NOMO-1 treated with DMSO at 0.1 percent for 48 hours (cell line): ENCODE measurements around the gene JAK1.
"Not testable (repeated sequence)": the region's sequence is repeated elsewhere in the genome, so short reads cannot be mapped to it uniquely, and the experiment has no call there.

Experiments
- DNase-seq: peaks from one replicate; lab custom pipeline; 2025; ENCODE audit not compliant: unreplicated experiment; lab: John Stamatoyannopoulos, UW

JAK1 gene

DNA sequence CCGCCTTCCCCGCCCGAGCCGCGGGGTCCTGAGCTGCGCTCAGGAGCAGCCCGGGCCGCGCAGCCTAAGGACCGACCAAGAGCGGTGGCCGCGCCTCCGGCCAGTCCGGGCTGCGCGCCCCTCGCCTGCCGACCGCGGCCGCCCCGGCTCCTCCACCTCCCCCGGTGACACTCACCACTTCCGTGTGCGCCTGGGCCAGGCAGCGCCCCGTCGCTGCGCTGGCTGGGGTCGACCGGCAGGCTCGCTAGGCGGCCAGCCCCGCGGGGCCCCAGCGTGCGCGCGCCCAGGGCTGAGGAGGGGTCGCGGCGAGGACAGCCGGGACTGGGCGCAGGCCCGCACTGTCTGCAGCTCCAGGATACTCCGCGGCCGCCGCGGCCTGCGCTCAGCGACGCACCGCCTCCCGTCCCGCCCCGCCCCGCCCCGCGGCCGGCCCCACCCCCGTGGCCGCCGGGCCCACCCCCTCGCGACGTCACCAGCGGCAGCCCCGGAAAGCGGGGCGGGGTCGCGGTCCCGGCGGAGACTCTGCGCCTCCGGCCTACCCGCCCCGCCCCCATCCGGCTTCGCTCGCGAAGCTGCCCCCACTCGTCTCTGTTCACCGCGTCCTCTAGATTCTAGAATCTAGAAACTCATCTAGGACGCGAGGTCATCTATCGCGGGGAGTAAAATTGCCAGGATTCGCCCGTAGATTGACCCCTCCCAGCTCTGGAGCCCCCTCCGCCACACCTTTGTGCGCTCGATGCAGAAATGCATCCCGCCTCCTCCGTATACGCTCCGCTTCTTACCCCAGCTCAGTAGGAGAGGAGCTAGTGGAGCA is at the start of gene JAK1:
Gene JAK1 (minus strand): TSS at position 392 of the 814 bp plus-strand sequence. CDS start 80,285 bp downstream, outside the sequence.
- DNase-seq, result peak; percentile 71

DNA sequence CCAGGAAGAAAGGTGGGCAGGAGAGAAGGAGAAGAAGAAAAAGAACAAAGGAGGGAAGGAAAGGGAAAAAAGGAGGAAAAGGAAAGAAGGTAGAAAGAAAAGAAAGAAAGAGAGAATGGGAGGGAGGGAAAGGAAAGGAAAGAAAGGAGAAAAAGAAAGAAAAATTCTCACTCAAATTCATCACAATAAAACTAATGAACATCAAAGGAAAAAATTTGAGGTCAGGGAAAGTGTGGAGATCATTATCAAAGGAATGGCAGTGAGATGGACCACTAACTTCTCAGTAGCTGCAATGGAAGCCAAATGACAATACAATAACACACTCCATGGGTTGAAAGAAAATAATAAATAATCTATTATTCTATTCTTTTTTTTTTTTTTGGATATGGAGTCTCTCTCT is 48.0 kb upstream of the JAK1 start:
- no peak for DNase-seq

DNA sequence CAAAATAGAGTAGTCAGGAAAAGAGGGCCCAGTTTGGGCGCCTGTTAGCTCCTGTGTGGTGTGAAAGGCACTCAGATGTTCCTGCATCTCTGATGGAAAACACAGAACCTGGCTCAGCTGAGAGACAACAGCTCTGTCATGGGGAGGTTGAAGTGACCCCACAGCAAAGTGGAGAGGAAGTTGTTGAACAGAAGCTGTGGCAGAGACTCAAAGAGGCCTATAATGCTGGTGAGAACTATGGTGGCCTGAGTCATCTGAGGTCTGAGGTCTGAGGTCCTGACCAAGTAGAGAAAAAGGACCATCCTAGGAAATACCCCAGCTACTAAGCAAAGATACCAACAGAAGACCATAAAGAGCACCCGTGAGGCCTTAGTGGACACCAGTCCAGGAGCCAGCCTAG is 45.6 kb upstream of the JAK1 start:
- no peak for DNase-seq

DNA sequence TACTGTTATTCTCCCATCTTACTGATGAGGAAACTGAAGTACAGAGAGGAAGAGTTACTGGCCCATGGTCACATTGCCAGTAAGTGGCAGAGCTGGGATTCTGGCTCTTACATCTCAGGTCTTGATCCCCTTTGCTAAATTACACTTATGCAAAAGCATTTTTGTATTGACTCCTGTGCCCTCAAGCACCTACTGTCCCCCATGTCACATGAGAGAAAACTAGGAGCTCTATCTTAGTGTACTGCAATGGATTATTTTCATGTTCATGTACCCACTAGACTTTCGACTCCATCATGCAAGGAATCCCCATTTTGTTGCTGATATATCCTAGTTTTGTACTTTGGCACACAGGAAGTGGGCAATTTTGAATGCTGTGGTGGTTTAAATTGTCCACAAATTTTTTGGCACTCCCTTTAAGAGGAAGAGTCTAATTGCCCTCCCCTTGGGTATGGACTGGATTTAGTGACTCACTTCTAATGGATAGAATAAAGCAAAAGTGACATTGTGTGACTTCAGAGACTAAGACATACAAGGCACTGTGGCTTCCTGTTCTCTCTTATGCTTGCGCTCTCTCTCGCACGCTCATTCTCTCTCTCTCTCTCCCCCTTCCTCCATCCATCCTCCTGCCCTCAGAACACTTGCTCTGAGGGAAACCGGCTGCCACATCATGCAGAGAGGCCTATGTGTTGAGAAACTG is 43.5 kb upstream of the JAK1 start:
- no peak for DNase-seq

DNA sequence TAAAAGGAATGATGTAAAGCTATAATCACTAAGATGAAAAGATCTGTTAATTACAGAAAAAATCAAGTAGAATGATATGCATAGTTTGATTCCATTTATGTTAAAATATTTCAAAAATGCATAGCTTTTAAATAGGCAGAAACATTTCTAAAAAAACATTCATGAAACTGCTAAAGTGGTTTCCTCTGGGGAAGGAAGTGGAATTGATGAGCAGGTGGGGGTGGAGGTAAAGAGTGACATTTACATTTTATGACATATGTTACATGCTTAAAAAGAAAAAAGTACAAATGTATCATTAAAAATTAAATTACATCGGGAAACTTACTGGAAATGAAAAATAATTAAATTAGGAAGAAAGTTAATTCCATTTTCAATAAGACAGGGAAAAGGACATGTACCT is 42.8 kb upstream of the JAK1 start:
- no peak for DNase-seq

DNA sequence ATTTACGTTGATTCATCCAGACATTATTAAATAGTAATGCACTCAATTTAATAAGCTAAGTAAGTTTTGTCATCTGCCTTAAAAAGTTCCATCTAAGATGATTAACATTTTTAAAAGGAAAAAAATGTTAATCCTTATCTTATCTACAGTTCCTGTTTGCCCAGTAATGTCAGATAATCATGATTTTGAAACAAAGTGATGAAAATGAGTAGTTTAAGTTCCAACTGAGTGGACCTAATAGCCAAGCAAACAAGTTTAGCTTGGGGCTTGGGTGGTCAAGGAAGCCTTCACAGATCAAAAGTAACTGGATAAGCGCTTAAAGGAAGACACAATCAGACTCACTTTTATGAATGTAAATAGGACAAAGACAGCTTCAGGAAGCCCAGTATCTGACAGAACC is 40.5 kb upstream of the JAK1 start:
- DNase-seq, result no peak

DNA sequence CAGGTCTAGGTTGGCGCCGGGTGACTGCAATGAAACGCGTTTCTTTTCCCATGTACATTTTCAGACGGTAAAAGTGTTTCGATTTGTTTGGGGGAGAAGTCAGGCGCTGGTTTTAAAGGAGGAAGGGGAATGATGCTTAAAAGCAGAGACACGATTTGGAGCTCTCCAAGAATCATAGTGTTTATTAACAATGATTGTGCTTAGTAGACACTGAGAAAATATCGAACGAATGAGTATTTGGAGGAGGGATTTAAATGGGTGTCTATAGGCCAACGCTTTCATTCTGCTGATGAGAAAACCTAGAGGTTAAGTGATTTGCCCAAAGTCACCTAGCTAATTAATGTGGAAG is 36.9 kb upstream of the JAK1 start:
- DNase-seq, result no peak

DNA sequence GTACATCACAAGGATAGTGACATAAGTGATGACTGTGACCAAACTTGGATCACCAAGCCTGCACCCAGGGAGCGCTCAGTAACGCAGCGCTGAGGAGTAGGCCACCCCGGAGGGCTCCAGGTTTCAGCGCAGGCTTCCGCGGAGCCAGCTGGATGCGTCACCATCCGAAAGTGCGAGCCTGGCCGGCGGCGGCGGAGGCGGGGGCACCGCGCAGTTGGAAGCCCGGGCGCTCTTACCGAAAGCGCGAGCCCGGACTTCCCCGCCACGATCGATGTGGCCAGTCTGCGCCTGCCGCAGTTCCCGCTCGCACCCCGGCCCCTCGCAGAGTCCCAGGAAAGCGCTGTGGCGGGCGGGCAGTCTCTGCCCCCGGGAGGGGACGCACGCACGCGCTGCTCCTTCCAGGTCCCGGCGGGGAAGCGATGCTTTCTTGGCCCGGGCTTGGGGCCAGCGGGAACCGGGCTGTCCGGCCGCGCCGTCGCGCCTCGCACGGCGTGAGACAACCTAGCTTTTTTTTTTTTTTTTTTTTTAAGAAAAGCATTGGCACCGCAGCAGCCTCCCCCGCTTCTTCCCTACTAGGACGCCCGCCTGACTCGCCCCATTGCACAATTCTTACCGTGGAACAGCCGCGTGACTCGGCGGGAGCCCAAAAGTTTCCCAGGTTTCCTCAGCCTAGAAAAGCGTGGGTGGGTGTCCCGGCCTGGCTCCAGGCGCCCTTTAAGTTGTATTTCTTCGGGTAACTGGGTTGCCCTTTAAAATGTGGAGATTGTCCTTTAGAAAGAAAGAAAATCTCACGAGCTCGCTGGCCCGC is 36.4 kb upstream of the JAK1 start:
- DNase-seq, result peak; percentile 21

DNA sequence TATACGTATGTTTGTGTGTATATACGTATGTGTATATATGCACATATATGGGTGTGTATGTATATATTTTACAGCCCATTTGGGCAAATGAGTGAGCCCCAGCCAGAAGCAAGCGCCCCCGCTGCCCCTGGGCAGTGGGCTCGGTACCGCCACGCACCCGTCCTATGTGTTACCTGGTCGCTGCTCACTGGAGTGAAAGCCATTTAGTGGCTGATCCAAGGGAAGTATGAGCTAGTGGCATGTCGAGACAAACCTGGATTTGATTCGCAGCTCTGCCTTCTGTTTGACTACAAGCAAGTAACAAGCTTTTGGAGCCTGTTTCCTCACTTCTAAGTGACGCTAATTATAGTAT is 35.8 kb upstream of the JAK1 start:
- DNase-seq, result no peak

DNA sequence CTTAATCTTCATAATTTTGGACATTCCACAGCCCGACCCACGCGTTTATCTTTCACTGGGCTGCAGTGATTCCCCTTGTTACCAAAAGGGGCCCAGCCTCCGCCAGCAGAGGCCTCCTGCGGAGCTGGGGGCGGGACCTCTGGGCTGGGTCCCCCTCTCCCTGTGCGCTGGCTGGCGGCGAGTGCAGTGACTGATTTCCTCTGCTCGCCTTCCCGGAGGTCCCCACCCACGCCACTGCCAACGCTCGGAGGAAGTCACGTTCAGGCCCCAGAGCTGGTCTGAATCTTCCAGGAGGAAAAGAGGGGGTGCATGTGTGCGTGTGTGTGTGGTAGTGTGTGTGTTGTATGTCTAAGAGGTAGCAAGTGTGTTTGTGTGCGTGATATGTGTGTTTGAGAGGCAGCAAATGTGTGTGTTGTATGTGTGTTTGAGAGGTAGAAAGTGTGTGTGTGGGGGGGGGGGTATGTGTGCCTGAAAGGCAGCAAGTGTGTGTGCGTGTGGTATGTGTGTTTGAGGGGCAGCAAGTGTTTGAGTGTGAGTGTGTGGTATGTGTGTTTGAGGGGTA is 35.0 kb upstream of the JAK1 start:
- peak; percentile 40 for DNase-seq

DNA sequence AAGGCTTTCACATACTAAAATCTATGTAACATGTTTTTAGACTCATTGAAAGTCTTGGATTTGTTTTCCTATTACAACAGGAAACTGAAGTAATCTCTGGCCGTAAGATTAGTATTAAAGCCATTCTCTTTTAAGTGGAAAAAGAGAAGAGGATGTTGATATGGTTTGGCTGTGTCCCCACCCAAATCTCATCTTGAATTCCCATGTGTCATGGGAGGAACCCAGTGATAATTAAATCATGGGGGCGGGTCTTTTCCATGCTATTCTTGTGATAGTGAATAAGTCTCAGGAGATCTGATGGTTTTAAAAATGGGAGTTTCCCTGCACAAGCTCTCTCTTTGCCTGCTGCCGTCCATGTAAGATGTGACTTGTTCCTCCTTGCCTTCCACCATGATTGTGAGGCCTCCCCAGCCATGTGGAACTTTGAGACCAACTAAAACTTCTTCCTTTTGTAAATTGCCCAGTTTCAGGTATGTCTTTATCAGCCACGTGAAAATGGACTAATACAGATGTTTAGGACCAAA is 32.1 kb upstream of the JAK1 start:
- not testable (repeated sequence) for DNase-seq

DNA sequence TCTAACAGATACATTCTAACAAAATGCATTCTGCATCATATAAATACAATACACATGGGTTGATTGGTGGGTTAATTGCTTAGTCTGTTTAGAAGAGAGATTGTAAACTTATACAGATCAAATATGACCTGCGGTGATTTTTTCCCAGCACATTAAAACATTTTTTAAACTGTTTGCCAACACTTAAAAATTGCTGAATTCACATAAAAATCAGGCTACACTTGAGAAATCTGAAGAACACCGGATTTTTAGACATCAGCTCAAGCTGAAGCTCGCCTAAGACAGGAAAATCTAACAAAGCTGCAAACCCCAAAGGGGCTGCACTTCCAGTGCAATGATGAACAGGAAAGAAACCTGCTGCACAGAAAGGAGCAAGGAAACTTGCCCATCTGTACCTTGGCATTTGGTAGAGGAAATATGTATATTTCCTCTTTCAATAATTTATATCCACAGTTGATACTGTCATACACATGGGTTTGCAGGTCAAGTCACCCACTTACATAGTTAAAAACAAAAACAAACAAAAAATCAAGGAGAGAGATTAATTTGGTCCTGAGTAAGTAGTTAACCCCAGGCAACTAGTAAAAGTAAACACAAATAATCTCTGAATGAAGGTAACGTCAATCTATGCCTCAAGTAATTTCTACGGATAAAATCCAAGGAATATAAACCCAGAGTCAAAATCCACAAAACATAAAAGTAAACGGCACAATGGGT is 30.4 kb upstream of the JAK1 start:
- no peak for DNase-seq

DNA sequence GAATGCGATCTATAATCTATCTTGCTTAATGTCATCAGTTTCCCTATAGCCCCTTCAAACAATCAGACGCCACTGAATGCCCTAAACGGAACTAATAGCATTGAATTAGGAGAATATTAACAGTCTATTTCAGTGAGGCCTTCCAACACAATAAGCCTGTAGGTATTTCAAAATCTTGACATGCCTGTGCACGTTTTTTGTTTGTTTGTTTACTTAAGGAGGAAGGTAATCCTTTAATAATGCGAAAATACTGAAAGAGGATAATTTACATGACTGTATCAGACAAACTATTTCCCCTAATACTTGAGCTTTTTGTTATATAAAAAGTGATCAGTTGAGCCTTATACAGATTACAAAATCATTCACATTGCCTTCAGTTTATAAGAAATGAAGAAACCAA is 29.0 kb upstream of the JAK1 start:
- DNase-seq, result no peak

DNA sequence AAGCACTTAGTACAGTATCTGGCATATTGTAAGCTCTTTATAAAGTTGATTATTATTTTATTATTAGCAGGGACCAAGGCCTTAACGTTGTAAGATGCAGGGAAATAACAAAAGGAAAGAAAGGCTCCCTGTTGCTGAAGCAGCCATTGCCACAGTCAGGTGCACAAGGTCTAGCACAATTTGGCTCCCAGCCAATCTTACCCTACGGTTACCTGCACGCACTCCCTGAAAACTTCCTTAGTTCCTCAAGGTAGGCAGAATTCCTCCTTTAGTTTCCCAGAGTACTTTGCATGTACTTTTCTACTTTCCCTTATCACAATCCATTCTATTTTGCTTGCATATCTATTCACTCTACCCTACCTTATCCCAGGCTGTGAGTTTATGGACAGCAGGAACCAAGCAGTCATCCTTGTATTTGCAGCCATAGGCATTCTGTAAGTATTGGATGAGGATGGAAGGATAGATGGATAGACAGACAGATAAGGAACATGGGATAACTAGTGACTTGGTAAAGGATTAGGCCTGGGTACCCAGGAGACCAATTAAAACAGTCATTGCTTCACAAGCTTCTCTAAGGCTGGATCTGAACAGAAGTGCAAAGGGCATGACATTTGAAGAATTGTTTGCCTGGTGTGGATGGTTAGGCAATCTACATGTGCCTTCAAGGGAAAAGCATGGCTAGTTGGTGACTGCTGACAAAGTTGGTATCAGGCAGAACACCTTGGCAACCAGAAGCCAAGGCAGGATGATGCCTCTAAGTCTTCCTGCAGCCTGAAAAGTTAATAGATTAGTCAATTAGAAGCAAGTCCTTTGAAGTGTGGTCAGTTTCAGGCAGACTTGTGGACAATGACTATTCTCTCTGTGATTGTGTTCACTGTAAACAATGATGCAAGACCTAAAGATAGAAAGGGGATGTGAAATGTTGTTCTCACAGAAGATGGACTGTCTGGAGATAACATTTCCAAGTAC is 20.8 kb upstream of the JAK1 start:
- peak; percentile 67 for DNase-seq

DNA sequence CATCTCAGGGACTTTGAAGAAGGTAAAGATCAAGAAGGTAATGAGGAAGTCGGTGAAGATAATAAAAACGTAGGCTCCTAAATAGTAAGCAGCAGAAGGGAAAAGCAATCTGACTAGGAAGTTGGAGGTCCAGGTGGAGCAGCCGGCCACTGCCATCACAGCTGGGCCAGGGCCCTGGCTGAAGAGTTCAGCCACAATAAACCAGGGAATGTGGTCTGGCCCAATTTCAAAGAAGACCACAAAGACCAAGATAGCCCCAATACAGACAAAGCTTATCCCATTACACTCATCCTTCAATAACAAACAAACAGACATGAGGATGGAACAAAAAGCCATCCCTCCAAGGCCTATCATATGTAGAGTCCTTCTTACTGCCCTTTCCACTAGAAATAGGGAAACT is 18.4 kb upstream of the JAK1 start:
- no peak for DNase-seq

DNA sequence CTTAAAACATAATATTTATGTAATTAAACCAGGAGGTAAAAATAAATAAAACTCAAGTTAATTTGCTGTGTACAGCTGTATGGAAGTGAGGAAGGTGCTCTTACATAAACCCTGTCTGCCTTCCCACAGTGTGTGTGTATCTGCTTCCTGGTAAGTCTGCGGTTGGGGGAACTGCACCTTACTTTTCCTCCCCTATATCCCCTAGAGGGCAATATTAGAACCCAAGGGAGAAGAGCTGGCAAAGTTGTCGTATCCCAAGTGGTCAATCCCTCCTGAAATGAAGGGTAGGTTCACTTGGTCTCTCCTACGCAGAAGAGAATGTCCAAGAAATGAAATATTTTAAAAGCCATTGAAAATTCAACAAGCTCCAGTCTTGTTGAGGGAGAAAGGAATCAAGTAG is 17.8 kb upstream of the JAK1 start:
- DNase-seq, result no peak

DNA sequence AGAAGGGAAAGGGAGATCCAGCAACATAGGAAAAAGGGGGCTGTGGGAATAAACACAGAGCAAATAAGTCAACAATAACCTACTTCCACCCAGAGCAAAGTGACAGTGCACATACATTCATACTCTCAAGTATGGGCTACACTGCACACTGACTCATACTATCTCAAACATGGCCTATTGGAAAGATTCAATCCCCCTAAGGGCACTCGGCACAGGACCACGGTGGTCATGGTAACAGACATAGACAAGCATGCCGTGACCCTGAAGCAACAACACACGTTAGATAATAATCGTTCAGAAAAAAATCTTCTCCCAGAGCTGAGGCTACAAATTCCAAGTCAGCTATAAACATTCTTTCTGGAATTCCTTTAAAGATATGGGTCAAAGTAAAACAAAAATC is 16.8 kb upstream of the JAK1 start:
- no peak for DNase-seq

DNA sequence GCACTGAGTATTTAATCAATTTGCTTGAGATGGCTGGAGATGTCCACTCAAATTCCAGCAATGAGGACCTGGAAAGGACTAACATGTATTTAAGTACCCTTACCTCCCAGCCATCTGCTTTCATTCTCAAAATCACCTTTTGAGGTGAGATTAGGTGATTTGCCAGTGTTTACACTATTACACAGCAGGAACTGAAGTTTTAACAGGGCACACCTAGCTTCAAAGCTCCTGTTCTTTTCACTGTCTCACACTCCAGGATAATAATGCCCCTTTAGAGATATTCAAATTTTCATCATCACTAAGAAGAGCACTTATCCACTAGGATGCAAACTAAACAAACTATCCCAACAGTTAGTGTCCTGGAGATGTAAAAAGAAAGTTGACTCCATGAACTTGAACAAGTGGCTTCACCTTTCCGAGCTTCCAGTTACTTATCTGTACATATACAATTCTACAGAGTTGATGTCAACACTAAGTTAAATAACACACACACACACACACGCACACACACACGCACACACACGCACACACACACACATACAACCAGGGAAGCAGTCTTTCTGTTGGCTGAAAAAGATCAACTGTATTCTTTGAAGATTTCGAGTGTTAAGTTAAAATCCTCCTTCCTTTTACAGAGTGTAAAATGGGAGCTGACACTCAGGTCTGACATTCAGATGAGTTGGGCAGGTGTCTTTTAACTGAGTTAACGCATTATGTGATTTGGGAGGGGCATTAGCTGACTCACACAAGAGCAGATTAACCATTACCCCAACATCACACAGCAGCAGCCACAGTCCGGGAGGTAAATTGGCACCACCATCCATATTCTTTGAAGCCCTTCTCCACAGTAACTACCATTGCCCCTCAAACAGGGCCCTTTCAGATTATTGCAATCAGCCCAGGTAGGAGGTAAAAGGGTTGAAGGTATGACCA is 15.5 kb upstream of the JAK1 start:
- no peak for DNase-seq
